T-helper 9 cell (primary cell): Measurements from ENCODE around the gene PLCD1.
"Not testable (repeated sequence)": the region's sequence is repeated elsewhere in the genome, so short reads cannot be mapped to it uniquely, and the experiment has no call there.

Experiments
- DNase-seq: peaks from one replicate; pipeline ENCODE4 v3.0.0-alpha.2; 2020

Gene PLCD1

DNA sequence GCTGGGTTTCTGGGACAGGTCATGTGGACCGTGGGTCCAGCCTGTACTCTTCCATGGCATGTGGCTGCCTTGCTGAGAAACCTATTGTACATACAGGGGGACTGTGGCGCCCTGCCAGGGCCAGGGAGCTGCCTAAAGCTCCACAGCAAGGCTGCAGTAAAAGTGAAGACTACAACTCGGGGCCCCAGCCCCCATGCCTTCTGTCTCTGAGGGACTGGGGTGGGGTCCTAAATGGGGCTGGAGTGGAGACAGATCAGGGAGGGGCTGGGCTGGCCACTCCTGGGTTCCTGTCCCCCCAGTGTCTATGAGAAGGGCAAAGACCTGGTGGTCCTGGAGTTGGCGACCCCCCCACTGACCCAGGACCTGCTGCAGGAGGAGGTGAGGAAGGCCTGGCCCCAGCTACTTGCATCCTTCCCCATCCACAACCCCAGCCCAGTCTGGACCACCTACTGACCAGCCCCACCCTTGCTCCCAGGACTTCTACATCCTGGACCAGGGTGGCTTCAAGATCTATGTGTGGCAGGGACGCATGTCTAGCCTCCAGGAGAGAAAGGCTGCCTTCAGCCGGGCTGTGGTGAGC, 31.6 kb downstream of the PLCD1 start:
- no peak for DNase-seq

DNA sequence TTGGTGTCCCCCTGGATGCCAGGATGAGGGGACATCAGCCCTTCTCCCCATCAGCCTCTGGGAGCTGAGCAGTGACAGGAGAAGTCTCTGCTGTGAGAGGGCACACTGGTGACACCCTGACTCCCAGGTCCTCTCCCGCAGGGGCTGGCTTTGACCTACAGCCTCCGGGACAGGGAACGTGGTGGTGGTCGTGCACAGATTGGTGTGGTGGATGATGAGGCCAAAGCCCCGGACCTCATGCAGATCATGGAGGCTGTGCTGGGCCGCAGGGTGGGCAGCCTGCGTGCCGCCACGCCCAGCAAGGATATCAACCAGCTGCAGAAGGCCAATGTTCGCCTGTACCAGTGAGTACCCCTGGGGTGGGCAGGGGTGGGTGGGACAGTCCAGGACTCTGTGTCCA, 32.1 kb downstream of the PLCD1 start:
- DNase-seq: no peak

DNA sequence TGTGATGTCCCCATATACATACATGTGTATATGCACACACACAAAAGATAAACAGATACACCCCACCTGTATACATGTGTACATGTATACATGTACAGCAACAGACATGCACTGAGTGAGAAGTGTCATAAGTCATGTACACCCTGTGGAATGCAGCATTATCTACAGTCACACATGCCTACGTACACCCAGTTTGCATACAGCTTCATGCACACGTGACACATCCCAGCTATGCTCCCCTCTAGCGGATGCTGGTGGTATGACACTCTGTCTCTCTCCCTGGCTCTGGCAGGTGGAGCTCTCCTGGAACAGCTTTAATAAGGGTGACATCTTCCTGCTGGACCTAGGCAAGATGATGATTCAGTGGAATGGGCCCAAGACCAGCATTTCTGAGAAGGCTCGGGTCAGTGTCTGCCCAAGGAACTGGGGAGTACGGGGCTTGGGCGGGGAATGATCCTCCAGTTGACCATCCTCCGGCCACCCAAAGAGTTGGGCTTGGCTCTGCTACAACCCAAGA, 32.6 kb downstream of the PLCD1 start:
- DNase-seq: peak; percentile 78

DNA sequence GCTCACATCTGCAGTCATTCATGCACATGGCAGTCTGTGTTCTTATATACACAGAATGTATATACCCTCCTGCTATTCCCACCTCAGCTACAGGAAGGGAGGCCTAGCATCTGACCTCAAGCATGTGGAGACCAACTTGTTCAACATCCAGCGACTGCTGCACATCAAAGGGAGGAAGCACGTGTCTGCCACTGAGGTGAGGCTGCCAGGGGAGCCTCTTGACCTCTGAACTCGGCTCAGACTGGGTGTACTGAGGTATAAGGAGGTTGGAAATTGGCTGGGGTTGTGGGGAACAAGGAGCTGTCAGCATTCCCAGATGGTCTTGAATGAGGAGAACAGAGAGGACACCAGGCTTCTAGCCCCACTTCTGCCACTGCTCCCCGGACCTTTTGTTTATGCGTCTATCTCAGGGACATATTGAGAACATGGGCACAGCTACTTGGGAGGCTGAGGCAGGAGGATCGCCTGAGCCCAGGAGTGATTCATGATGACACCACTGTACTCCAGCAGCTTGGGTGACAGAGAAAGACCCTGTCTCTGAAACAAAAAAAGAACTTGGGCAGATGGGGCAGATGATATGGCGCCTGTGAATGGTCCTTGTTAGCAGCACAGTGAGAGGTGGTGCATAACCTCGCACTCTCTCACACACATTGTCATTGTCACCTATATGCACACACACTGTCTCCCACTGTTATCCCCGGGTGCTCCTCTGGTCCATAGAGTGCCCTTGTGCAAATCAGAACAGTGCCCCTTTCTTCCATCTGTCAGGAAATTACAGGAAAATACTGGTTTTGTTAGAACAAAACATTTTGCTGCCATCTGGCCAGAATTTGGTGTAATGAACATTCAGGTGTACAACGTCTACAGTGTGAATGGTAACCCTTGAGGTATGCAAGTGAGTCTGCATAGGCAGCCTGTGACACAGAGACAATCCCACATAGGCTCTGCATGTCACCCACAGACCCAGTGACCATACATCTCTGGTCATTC, 33.5 kb downstream of the PLCD1 start:
- DNase-seq: peak; percentile 19

DNA sequence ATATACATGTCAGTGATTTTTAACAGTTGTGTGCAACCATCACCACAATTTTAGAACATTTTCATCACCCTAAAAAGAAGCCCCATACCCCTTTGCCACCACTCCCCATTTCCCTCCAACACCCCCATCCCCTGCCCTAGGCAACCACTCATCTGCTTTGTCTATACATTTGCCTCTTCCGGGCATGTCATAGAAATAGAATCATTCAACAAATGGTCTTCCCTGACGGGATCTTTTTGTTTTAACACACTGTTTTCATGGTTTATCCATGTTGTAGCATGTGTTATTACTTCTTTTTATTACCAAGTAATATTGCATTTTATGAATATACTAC, 34.8 kb downstream of the PLCD1 start:
- DNase-seq: no peak

DNA sequence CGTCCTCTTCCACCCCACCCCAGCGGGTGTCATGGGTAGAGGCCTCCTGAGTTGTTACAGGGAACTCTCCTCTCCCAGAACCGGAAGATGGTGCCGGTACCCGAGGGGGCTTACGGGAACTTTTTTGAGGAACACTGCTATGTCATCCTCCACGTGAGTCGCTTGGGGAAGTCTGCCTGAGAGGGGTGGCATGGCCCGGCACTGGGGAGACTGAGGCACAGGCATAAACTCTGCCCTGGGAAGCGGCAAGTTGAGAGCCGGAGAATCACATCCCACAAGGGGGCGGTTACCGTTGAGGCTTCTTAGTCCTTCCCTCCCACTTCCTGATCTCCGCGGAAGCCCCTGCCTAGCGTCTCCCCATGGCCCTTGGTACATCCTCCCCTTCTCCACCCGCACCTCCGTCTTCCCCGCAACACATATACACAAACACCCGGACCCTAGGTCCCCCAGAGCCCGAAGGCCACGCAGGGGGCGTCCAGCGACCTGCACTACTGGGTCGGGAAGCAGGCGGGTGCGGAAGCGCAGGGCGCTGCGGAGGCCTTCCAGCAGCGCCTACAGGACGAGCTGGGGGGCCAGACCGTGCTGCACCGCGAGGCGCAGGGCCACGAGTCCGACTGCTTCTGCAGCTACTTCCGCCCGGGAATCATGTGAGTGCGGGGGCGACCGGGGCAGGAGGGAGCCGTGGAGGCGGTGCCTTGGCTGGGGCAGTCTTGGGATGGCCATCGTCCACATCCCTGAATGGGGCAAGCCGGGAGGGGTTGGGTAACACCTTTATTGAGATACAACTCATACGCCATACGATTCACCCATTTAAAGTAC, 35.4 kb downstream of the PLCD1 start:
- DNase-seq: peak; percentile 46

DNA sequence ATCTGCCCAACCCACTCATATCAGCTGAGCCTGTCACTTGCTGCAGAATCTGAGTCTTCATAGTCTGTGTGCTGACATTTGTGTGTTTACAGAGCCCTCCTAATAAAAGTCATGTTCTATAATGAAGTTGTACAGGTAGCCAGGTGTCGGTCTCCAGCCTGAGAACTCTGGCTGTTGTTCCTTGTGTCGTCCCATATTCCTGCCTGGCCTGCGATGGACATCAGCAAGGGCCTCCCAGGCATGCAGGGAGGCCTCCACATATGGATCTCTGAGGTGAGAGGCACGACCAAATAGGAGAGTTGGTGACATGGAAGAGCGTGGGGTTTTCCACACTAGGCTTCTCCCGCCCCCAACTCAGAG, 36.0 kb downstream of the PLCD1 start:
- no peak for DNase-seq

DNA sequence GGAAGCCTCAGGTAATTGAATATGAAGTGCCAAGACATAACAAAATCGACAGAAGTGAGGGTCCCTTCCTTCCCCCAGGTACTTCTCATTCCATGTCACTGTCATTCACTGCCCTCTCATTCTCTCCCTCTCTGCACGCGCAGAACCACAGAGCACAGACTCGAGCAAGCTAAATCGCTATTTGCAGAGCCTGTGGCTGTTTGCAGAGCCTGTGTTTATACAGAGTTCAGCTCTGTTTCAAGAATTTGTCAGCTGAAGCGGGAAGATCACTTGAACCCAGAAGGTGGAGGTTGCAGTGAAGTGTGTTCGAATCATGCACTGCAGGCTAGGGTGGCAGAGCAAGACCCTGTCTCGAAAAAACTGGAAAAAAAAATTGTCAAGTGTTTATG, 36.4 kb downstream of the PLCD1 start:
- no peak for DNase-seq

DNA sequence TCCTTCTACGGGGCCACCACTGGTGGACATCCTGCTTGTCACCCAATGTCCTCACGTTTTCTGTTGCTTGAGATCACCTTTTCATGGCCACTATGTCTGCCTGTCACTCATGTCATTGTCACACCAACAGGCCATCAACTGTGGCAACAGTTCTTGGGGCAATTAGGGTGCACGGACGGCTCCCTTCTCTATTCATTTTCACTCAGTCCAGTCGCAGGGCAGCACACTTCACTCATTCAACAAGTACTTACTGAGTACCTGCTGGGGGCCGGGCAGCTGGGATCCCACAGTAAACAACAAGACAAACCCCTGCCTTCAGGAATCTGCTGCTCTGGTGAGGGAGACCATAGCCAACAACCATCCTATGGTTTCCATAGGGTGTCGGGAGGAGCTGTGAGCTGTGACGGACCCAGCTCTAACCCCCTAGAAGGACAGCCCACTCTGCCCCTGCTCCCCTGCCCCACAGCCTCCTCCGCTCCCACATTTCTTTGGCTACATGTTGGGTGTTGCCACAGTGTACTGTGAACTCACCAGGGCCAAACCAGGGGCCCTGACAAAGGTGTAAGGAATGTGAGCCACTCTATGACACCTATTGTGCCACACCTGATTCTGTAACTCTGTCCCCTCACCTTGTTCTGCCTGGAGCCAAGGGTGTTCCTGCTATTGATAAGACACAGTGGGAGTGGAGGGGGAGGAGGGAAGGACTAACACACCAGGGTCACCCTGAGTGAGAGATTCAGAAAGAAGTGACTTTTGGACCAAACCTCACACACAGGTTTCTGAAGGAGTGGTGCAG, 37.0 kb downstream of the PLCD1 start:
- DNase-seq: no peak

DNA sequence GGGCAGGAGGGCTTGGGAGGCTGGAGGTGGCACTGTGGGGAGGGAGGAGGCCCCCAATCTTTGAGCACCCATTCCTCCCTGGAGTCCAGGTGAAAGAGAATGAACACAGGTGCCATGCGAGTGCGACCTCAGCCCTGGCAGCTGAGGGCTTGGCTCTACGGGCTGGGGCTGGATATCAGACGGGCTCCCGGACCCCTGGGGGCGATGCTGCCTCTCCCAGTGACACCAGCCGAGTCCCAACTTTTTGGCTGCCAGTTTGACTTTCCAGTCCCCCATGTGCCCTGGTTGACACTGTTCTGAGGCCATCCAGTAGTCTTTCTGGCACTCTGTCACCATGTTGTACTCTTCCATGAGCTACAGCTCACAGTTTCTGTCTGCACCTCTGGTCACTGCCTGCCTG, 37.6 kb downstream of the PLCD1 start:
- no peak for DNase-seq

DNA sequence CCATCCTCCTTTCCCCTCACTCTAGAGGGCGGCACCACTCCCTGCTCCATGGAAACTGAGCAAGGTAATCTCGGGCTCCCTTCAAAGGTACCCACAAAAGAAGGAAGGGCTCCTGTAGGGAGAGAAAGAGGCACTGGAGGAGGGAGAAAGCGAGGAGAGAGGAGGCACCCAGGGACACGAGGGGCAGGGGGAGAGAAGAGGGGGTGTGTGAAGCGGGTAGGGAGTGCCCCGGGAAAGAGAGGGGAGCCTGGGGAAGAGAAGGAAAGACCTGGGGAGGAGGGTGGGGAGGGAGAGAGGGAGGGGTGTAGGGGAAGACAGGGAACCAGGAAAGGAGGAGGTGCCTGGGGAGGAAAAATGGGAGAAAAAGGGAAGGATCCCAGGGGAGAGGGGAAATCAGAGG, 38.3 kb downstream of the PLCD1 start:
- no peak for DNase-seq

DNA sequence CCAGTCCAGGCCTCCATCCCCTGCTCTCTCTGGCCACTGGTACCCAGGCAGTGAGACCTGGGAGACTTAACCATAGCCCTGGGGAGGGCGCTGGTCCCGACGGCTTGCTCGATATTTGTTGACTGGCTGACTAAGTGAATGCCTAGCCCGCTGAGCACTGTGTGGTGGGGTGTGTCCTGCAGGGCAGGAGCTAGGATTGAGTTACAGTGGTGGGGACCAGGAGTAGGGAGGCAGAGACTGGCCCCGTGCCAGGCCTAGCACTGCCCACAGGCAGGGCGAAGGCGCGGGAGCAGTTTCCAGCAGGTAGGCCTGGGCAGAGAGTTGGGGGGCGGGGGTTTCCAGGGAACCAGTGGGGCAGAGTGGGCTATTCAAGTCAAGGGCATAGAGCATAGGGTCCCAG, 38.9 kb downstream of the PLCD1 start, which contains the start of gene VILL:
Gene VILL (plus strand): TSS at position 260 of the 400 bp plus-strand sequence. CDS start 2,887 bp downstream, outside the sequence.
- DNase-seq: no peak

DNA sequence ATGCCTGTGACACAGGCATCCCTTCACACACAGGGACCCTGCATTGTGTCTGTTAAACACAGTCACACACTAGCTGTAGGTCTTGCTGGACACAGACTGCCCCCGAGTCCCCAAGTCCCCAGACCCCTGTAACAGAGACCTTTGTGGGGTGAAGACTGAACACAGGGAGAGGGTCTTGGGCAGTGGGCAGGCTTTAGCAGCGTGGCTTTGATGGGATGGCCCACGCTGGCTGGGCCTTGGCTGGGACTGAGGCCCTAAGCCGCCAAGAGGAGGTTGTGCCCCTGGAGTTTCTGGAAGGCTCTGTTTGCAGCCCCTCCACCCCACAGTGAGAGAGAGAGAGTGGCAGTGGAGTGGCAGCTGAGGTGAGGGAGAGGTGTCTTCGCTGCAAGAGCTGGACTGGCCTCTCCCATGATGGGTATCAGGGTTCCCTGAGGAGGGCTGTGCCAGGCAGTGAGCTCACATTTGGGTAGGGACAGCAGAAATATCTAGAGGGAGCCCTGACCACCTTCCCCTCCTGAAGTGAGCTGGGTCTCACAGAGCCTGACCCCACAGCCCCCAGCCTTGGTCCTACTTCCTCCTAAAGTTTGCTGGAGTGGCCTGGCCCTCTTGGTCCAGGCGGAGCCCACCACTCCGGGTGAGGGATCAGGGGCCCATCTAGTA, 39.5 kb downstream of the PLCD1 start:
- DNase-seq: no peak

DNA sequence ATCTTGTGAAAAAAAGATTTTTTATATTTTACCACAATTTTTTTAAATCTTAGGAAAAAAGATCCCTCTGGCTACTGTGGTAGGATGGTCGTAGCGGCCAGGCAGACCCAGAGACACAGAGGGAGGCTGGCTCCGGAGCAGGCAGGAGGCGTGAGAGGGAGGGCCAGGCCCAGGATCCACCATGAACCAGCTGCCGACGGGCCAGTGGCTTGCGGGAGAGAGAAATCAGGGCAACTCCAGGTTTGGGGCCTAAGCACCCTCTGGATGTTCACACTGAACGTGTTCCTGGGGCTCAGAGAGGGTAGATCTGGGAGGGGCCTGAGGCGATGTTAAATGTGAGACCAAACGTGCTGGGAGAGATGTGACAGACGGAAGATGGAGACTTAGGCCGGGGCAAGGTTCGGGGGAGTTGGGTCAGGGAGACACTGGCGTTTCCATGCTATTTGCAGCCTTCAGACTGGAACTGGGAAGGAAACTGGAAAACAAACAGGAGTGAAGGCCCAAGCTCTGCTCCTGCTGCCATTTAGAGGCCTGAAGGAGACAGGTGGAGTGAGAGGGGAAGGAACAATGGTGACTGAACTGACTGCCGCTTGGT, 40.4 kb downstream of the PLCD1 start:
- no peak for DNase-seq

DNA sequence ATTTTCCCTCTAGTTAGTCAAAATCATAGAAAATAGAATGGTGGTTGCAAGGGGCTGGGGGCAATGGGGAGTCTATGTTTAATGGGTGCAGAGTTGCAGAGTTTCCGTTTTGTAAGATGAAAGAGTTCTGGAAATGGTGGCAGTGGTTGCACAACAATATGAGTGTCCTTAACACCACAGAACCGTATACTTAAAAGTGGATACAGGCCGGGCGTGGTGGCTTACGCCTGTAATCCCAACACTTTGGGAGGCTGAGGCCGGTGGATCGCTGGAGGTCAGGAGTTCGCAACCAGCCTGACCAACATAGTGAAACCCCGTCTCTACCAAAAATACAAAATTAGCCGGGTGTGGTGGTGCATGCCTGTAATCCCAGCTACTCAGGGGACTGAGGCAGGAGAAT, 41.1 kb downstream of the PLCD1 start:
- not testable (repeated sequence) for DNase-seq

DNA sequence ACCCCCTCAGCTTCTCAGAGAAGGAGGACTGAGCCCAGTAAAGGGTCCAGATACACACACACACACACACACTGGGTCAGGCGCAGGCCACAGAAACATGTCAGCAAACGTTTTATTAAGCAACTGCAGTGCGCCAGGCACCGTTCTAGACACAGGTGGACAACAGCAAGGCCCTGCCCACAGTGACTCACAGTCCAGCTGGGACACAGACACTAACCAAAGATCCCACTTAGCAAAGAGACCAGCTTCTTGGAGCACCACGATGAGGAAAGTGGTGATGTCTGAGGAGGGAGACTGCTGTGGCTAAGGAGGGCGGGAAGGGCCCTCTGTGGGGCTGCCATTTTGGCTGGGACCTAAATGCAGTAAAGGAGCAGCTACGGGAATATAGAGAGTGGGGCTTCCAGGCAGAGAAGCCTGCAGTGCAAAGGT, 41.7 kb downstream of the PLCD1 start:
- DNase-seq: no peak

DNA sequence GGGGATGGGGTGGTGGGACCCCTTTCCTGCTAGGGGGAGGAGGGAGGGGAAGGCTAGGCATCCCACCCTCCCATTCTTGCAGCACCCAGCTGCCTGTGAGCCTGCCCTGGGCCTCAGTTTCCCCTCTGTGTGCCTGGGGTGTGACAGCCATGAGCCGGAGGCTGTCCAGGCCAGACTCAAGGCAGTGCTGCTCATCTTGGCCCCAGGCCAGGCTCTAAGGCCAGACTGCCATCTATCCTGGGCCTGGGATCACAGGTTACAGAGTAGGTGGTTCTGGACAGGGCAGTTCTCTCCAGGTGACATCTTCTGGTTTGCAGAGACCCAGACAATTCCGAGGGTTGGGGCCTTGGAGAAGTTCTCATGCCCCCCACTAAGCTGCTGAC, 42.1 kb downstream of the PLCD1 start:
- DNase-seq: no peak

DNA sequence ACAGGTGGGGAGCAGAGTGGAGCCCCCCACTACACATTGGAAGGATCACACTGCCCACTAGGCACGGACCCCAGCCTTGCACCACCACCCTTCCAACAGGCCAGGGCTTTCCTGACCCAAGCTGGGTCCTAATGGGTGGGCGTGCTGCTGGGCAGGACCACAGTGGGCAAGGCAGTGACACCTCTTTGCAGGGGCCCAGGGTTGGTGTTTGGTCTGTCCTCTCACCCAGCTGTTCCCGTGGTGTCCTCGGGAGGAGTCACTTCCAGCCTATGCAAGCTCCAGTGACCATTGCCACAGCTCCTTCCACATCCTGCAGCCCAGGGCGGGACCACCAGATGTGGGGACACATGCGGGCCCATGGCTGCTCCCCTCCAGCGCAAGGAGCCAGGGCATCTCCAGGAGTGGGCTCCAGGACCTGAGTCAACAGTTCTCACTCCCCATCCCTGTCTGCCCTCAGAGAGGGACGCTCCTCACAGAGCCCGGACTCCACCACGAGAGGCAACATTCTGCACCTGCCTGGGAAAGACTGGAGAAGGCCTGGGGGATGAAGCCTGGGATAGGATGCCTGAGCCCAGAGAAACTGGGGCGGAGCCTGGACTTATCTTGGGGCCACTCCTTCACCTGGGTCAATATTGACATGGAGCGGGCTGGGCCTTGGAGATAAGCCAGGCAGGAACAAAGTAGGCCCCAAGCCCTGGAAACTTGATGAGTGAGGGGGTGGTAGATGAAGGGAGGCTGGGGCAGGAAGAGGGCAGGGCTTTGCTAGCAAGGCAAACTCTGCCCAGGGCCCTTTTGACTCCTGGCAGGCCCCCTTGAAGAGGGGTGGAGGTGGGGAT, 42.7 kb downstream of the PLCD1 start:
- DNase-seq: no peak

DNA sequence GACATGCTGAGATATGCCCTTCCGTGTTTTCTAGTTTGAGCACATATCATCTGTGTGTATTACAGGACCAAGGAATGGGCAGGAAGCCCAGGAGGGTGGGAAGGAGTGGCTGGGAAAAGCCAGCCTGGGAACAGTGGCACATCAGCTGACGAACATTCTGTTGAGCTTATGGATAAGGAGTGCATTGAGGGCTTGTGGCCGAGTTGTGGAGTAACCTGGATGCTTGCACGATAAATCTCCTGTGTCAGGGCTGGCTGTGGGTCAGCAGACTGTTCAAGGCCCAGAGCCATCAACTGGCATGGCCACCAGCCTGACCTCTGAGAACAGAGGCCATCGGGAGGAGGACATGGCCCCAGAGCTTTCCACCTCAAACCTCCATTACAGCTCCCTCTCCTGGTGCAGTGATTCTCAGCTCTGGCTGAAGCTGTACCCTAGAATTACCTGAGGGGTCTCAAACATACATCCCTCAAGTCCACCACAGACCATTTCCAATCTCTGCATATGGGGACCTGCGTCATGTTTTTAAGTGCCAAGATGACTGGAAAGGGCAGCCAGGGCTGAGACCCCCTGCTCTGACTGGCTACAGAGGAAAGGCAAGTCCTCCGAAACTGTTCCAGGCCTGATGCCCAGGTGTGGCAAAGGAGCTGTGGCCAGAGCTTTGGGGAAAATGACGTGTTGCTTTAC, 43.7 kb downstream of the PLCD1 start:
- no peak for DNase-seq

DNA sequence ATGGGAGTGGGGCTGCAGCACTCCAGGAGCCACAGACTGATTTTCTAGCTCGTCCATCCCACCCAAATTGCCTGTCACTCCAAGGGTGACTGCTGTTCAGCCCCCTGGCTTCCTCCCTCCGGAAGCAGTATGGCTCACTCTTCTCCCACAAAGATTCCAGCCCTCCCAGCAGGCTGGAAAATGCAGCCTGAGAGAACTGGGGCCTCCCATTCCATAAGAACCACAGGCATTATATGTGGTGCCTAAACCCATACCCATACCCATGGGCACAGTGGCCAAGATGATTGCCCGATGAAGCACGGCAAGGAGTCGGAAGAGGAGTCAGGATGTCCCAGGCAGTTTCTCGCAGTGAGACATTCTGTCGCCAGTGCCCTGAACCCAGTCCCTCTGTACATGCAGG, 44.8 kb downstream of the PLCD1 start:
- DNase-seq: no peak
